ENCODE results near the gene ALK.

Gene ALK

DNA sequence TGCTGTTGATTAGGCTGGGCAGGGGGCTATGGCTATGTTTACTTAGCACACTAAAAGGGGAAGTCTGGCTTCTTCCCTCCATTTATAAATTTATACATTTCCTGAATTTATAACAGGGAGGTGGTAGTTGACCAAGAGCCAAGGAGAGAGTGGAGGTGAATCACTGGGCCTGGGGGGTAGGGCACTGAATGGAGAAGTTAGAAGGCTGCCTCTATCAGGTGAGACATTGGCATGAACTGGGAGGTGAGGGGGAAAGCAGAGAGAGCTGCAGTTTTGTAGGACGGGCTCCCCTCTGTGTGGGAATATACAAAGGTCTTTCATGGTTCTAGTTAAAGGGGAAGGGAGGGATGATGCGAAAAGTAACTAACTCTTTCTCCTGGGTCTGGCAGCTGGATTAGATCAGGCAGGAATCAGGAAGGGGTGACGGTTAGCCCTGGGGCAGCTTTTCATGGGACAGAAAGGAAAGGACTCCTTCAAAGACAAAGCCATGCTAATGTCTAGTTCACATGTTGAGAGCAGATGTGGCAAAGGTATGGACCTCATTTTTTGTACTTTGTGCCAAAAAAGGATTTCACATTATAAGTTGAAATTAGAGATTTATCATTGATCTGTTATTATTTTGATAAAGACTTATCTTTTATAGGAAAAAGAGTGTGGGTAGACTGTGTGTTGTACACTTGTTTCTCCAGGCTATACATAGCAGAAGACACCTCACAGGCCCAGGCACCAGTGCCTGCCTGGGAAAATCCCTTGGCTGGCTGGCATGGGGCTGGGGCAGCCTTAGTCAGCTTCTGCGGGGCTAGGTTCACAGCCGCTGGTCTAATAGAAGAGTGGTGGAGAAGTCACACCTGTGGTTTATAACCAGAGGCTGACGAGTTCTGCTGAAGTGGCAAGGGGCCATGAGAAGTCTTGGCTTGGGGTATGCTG, 647.4 kb downstream of the ALK start:
- Histone ChIP-seq H4K20me1 (ENCODE audit: insufficient read depth) (no peaks in the 10 kb centered on the region), H3K4me1 (ENCODE audit: low read depth, poor library complexity, severe bottlenecking) (no peaks in the 10 kb centered on the region), H2AFZ (ENCODE audit: low read depth) (no peak overlapping the region), H3K9ac (no peak overlapping the region), H3K36me3 (ENCODE audit: insufficient read depth) (no peaks in the 10 kb centered on the region), H3K79me2 (ENCODE audit: insufficient read depth, low read depth) (no peaks in the 10 kb centered on the region), H3K27ac (no peak overlapping the region), H3K4me2 (no peak overlapping the region), H3K27me3 (ENCODE audit: insufficient read depth, low read depth) (no peaks in the 10 kb centered on the region), H3K4me3 (IDR thresholded peaks at IDR 0.05; ENCODE audit: insufficient read depth, low read depth, low read length) (no peak overlapping the region)
- TF ChIP-seq, protein P1, sequence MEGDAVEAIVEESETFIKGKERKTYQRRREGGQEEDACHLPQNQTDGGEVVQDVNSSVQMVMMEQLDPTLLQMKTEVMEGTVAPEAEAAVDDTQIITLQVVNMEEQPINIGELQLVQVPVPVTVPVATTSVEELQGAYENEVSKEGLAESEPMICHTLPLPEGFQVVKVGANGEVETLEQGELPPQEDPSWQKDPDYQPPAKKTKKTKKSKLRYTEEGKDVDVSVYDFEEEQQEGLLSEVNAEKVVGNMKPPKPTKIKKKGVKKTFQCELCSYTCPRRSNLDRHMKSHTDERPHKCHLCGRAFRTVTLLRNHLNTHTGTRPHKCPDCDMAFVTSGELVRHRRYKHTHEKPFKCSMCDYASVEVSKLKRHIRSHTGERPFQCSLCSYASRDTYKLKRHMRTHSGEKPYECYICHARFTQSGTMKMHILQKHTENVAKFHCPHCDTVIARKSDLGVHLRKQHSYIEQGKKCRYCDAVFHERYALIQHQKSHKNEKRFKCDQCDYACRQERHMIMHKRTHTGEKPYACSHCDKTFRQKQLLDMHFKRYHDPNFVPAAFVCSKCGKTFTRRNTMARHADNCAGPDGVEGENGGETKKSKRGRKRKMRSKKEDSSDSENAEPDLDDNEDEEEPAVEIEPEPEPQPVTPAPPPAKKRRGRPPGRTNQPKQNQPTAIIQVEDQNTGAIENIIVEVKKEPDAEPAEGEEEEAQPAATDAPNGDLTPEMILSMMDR (conservative IDR thresholded peaks at IDR 0.05; ENCODE audit: low read depth, low read length): no peak

DNA sequence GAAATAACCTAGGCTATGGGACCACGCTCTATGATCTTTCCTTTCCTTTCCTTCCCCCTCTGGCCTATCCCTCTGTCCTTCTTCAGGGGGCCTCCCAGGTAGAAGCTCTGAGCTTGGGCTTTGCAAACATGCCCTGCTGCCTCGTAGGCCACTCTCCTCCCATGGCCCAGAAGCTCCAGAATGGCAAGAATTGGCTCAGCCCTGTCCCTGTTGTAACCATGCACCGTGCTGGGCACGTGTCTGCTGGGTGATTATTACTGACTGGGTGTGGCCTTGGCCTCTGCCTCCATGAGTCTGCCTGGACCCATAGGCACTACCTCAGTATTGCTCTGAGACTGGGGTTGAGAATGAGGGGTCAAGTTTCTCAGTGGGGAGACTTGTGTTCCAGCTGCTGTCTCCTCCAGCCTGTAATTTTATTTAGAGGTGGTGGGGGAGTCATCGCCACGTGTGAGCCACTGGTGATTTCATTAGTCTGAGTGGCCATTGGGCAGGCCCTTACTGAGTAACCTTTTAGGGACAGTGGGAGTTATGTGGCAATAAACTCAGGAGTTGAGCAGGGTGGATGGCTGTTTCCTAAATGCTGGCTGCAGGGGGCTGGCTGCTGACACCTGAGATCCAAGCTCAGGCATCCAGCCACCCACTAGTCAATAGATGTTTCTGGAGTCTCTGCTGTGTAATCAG, 648.2 kb downstream of the ALK start:
- H2AFZ ChIP-seq (ENCODE audit: low read depth): no peak overlapping the region

DNA sequence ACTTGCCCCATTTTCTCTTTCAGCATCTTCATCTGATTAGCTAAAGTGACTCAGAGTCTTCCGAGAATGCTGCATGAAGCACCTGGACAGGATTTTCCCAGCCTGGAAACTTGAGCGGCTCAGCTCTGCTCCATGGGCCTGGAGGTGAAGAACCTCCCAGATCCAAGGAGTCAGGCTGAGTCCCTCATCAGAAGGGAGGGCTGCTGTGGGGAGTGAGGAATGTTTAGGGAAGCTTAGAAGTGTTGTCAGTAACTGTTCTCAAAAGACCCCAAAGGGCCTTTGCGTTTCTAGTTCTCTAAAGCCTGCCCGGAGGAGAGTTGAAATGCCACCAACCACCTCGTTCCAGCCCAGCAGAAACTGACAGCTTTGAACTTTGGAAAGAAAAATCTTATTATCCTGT, 649.1 kb downstream of the ALK start:
- Histone ChIP-seq H3K27ac (no peak overlapping the region), H3K27me3 (ENCODE audit: insufficient read depth, low read depth) (no peaks in the 10 kb centered on the region), H3K9ac (no peak overlapping the region), H4K20me1 (ENCODE audit: insufficient read depth) (no peaks in the 10 kb centered on the region), H3K4me1 (ENCODE audit: low read depth, poor library complexity, severe bottlenecking) (no peaks in the 10 kb centered on the region), H2AFZ (ENCODE audit: low read depth) (no peak overlapping the region), H3K4me2 (no peak overlapping the region), H3K4me3 (IDR thresholded peaks at IDR 0.05; ENCODE audit: insufficient read depth, low read depth, low read length) (no peak overlapping the region), H3K79me2 (ENCODE audit: insufficient read depth, low read depth) (no peaks in the 10 kb centered on the region), H3K36me3 (ENCODE audit: insufficient read depth) (no peaks in the 10 kb centered on the region)
- TF ChIP-seq, protein P1 (conservative IDR thresholded peaks at IDR 0.05; ENCODE audit: low read depth, low read length): no peak

More for the DNA sequence above, 648.2 kb downstream of the ALK start:
- Histone ChIP-seq H3K4me2 (no peak overlapping the region), H3K4me1 (ENCODE audit: low read depth, poor library complexity, severe bottlenecking) (no peaks in the 10 kb centered on the region), H3K79me2 (ENCODE audit: insufficient read depth, low read depth) (no peaks in the 10 kb centered on the region), H4K20me1 (ENCODE audit: insufficient read depth) (no peaks in the 10 kb centered on the region), H3K27ac (no peak overlapping the region), H3K36me3 (ENCODE audit: insufficient read depth) (no peaks in the 10 kb centered on the region), H3K4me3 (IDR thresholded peaks at IDR 0.05; ENCODE audit: insufficient read depth, low read depth, low read length) (no peak overlapping the region), H3K27me3 (ENCODE audit: insufficient read depth, low read depth) (no peaks in the 10 kb centered on the region), H3K9ac (no peak overlapping the region)
- TF ChIP-seq, protein P1 (conservative IDR thresholded peaks at IDR 0.05; ENCODE audit: low read depth, low read length): no peak

DNA sequence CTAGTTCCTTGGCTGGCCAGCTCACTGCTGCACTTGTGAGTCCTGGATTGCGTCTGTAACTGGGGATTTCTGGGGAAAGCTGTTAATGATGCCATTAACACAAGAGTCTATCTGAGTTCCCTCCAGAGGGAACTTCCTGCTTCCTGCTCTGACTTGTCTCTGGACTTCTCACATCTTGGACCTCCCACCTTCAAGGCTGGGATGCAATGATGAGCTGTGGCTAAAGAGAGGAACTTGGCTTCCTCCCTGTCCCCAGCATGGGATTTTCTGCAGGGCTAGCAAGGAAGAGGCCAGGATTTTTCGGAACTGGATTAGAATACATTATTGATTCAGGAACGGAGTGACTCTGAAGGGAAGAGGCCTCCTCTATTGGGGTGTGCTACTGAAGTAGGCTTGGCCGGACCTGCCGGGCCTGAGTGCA, 650.7 kb downstream of the ALK start:
- Histone ChIP-seq H2AFZ (ENCODE audit: low read depth) (no peak overlapping the region), H3K4me3 (IDR thresholded peaks at IDR 0.05; ENCODE audit: insufficient read depth, low read depth, low read length) (no peak overlapping the region), H3K27me3 (ENCODE audit: insufficient read depth, low read depth) (no peaks in the 10 kb centered on the region), H3K9ac (no peak overlapping the region), H3K4me2 (no peak overlapping the region), H3K36me3 (ENCODE audit: insufficient read depth) (no peaks in the 10 kb centered on the region), H4K20me1 (ENCODE audit: insufficient read depth) (no peaks in the 10 kb centered on the region), H3K4me1 (ENCODE audit: low read depth, poor library complexity, severe bottlenecking) (no peaks in the 10 kb centered on the region), H3K27ac (no peak overlapping the region), H3K79me2 (ENCODE audit: insufficient read depth, low read depth) (no peaks in the 10 kb centered on the region)
- TF ChIP-seq, protein P1 (conservative IDR thresholded peaks at IDR 0.05; ENCODE audit: low read depth, low read length): no peak
